Osteoblast (primary cell): ENCODE results near the gene RNF144B. TPM values are rescaled to one million over a fixed set of nuclear protein-coding genes. Genes with fewer than 3 reads are reported as not detected.

ENCODE experiments used
- DNase-seq: peaks from one replicate; pipeline ENCODE4 v3.0.0; 2011; ENCODE audit warnings: low spot score, mixed read lengths; ENCODE audit not compliant: insufficient read length; ENCODE audit errors: missing footprints
- H2AFZ ChIP-seq: 2 replicates; pipeline ENCODE4 v1.6.0; 2011; ENCODE audit warnings: mild to moderate bottlenecking, low read length
- H3K27ac ChIP-seq: 2 replicates; pipeline ENCODE4 v1.5.1; 2011; ENCODE audit warnings: mild to moderate bottlenecking, low read depth, low read length, moderate library complexity
- H3K27me3 ChIP-seq: 2 replicates; pipeline ENCODE4 v1.6.0; 2012; ENCODE audit warnings: mild to moderate bottlenecking, control low read depth, inconsistent platforms, low read length, moderate library complexity; ENCODE audit not compliant: insufficient read depth
- H3K36me3 ChIP-seq: 2 replicates; pipeline ENCODE4 v1.5.1; 2011; ENCODE audit warnings: mild to moderate bottlenecking, low read length, control low read depth, moderate library complexity; ENCODE audit not compliant: insufficient read depth
- H3K4me1 ChIP-seq: 2 replicates; pipeline ENCODE4 v1.5.1; 2011; ENCODE audit warnings: mild to moderate bottlenecking, low read length, control low read depth, moderate library complexity; ENCODE audit not compliant: insufficient read depth
- H3K4me2 ChIP-seq: 2 replicates; pipeline ENCODE4 v1.6.0; 2011; ENCODE audit warnings: mild to moderate bottlenecking, low read length; ENCODE audit not compliant: insufficient read depth
- H3K4me3 ChIP-seq: fragments of 200-600 bp; sonication (generic); 3 replicates; pipeline ENCODE4 v1.5.1; 2012; ENCODE audit warnings: mild to moderate bottlenecking, low read length, inconsistent platforms; ENCODE audit not compliant: insufficient read depth
- H3K79me2 ChIP-seq: 2 replicates; pipeline ENCODE4 v1.6.0; 2012; ENCODE audit warnings: mild to moderate bottlenecking, low read length, control low read depth, inconsistent platforms; ENCODE audit not compliant: insufficient read depth
- H3K9me3 ChIP-seq: 2 replicates; pipeline ENCODE4 v1.5.1; 2011; ENCODE audit warnings: low read depth, low read length, control low read depth
- H4K20me1 ChIP-seq: 2 replicates; pipeline ENCODE4 v1.6.0; 2012; ENCODE audit warnings: mild to moderate bottlenecking, low read length, control low read depth; ENCODE audit not compliant: insufficient read depth
- total RNA-seq: library from RNA; depleted of rRNA; stranded (reverse); fragments of >200 nt; gene quantifications from 2 replicates; pipeline ENCODE4 v1.2.3, GENCODE V29; 2012
- TF ChIP-seq, protein P1 (sequence below): IDR thresholded peaks from 2 replicates; pipeline ENCODE4 v1.5.1; 2011; ENCODE audit warnings: mild to moderate bottlenecking, low read depth, low read length, moderate library complexity; ENCODE audit errors: extremely low read depth

Gene RNF144B
- total RNA-seq, 1 donor = 5.8 TPM

GRCh38 chr6:18432619-18433018, 45.5 kb downstream of the RNF144B start:
- H3K4me1 ChIP-seq = peaks cover 20% of the 10 kb centered on the region
- no peak overlapping the region for H3K27ac ChIP-seq
- H2AFZ ChIP-seq = no peak overlapping the region
- no peaks in the 10 kb centered on the region for H3K36me3 ChIP-seq
- H3K4me2 ChIP-seq = no peak overlapping the region
- no peaks in the 10 kb centered on the region for H3K27me3 ChIP-seq
- H3K79me2 ChIP-seq = no peaks in the 10 kb centered on the region
- H3K9me3 ChIP-seq = no peaks in the 10 kb centered on the region
- H3K4me3 ChIP-seq = no peak overlapping the region
- TF ChIP-seq, protein P1, sequence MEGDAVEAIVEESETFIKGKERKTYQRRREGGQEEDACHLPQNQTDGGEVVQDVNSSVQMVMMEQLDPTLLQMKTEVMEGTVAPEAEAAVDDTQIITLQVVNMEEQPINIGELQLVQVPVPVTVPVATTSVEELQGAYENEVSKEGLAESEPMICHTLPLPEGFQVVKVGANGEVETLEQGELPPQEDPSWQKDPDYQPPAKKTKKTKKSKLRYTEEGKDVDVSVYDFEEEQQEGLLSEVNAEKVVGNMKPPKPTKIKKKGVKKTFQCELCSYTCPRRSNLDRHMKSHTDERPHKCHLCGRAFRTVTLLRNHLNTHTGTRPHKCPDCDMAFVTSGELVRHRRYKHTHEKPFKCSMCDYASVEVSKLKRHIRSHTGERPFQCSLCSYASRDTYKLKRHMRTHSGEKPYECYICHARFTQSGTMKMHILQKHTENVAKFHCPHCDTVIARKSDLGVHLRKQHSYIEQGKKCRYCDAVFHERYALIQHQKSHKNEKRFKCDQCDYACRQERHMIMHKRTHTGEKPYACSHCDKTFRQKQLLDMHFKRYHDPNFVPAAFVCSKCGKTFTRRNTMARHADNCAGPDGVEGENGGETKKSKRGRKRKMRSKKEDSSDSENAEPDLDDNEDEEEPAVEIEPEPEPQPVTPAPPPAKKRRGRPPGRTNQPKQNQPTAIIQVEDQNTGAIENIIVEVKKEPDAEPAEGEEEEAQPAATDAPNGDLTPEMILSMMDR = no peak
- no peaks in the 10 kb centered on the region for H4K20me1 ChIP-seq
- no peak for DNase-seq

GRCh38 chr6:18433059-18433458, 45.9 kb downstream of the RNF144B start:
- no peak overlapping the region for H2AFZ ChIP-seq

DNA sequence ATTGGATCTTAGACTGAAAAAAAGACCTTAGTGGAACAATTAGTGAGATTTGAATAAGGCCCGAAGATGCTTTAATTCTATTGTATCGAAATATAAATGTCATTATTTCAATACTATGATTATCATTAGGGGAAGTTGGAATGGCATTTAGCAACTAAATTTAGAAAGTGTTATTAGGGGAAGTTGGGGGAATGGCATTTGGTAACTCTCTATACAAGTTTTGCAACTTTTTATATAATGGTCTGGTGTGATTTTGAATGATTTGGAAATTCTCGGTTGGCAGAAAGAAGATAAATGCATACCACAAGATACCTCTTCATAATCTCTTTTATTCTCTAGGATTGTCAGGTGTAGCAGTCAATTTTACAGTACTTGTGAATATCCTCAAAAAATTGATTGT, 49.2 kb downstream of the RNF144B start:
- no peak overlapping the region for H3K4me2 ChIP-seq
- H3K4me3 ChIP-seq = no peak overlapping the region
- H2AFZ ChIP-seq = no peak overlapping the region
- no peak for DNase-seq
- TF ChIP-seq, protein P1 = no peak
- H3K9me3 ChIP-seq = no peaks in the 10 kb centered on the region
- H3K27me3 ChIP-seq = no peaks in the 10 kb centered on the region
- no peaks in the 10 kb centered on the region for H3K36me3 ChIP-seq
- H3K79me2 ChIP-seq = no peaks in the 10 kb centered on the region
- peaks cover 20% of the 10 kb centered on the region for H3K4me1 ChIP-seq
- H3K27ac ChIP-seq = no peak overlapping the region
- no peaks in the 10 kb centered on the region for H4K20me1 ChIP-seq

More at GRCh38 chr6:18433059-18433458, 45.9 kb downstream of the RNF144B start:
- TF ChIP-seq, protein P1 = no peak
- H3K4me3 ChIP-seq = no peak overlapping the region
- H3K79me2 ChIP-seq = no peaks in the 10 kb centered on the region
- H3K9me3 ChIP-seq = no peaks in the 10 kb centered on the region
- H3K4me1 ChIP-seq = peaks cover 20% of the 10 kb centered on the region
- H4K20me1 ChIP-seq = no peaks in the 10 kb centered on the region
- H3K4me2 ChIP-seq = no peak overlapping the region
- no peak overlapping the region for H3K27ac ChIP-seq
- DNase-seq = no peak
- no peaks in the 10 kb centered on the region for H3K27me3 ChIP-seq
- no peaks in the 10 kb centered on the region for H3K36me3 ChIP-seq

DNA sequence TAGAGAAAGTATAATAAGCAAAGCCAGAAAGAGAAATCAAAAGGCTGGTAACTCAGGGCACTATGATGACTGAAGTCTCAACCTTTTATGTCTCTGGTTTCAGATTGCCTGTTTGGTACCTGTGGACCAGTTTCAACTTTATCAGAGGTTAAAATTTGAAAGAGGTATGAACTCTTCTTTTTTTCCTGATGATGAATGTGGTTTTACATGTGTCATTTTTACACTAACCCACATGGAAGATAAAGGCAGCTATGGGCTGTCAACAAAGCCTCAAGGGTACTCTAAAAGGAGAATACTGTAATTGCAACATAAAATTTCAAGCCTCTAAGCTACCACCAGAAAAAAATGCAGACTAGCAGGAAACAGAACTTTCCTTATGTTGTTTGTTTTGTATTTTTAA, 52.4 kb downstream of the RNF144B start:
- no peak overlapping the region for H2AFZ ChIP-seq
- H3K79me2 ChIP-seq = no peaks in the 10 kb centered on the region
- no peaks in the 10 kb centered on the region for H3K9me3 ChIP-seq
- H3K4me1 ChIP-seq = peaks cover 3% of the 10 kb centered on the region
- H3K36me3 ChIP-seq = no peaks in the 10 kb centered on the region
- H3K4me2 ChIP-seq = no peak overlapping the region
- H3K27me3 ChIP-seq = no peaks in the 10 kb centered on the region
- no peak overlapping the region for H3K4me3 ChIP-seq
- no peak overlapping the region for H3K27ac ChIP-seq
- H4K20me1 ChIP-seq = no peaks in the 10 kb centered on the region
- TF ChIP-seq, protein P1 = no peak
- no peak for DNase-seq
